Activated CD4-positive, alpha-beta T cell treated with anti-CD3 and anti-CD28 coated beads, Interleukin-2, amount 10 ng/mL, durations not matched to agents 24 days and 14 days (primary cell): Measurements from ENCODE around the gene DNAL1. TPM values are rescaled to one million over a fixed set of nuclear protein-coding genes. Genes with fewer than 3 reads are reported as not detected.

Experiments
- DNase-seq: peaks from one replicate; pipeline ENCODE4 v3.0.0; 2022
- H3K27ac Mint-ChIP-seq: one replicate; pipeline ENCODE4 v1.8.0; 2022; ENCODE audit warnings: mild to moderate bottlenecking, mixed read lengths
- H3K27me3 Mint-ChIP-seq: one replicate; pipeline ENCODE4 v1.8.0; 2022; ENCODE audit warnings: mixed read lengths
- H3K36me3 Mint-ChIP-seq: one replicate; pipeline ENCODE4 v1.8.0; 2022; ENCODE audit warnings: low read depth, mild to moderate bottlenecking, mixed read lengths
- H3K4me1 Mint-ChIP-seq: one replicate; pipeline ENCODE4 v1.8.0; 2021; ENCODE audit warnings: mixed read lengths
- H3K4me3 Mint-ChIP-seq: one replicate; pipeline ENCODE4 v1.8.0; 2022; ENCODE audit warnings: mild to moderate bottlenecking, moderate library complexity, mixed read lengths
- H3K9me3 Mint-ChIP-seq: one replicate; pipeline ENCODE4 v1.8.0; 2021; ENCODE audit warnings: mixed read lengths
- intact Hi-C: fragments of 100-400 bp; cut with micrococcal nuclease; formaldehyde crosslinking; loops from one replicate; pipeline ENCODE4 v1.15.1; 2023
- total RNA-seq: library from RNA; stranded (reverse); gene quantifications from 2 replicates; pipeline ENCODE4 v1.2.3, GENCODE V29; 2022

DNAL1 gene, protein sequence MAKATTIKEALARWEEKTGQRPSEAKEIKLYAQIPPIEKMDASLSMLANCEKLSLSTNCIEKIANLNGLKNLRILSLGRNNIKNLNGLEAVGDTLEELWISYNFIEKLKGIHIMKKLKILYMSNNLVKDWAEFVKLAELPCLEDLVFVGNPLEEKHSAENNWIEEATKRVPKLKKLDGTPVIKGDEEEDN
- 6.6 and 6.8 TPM in 2 replicates for total RNA-seq

DNA sequence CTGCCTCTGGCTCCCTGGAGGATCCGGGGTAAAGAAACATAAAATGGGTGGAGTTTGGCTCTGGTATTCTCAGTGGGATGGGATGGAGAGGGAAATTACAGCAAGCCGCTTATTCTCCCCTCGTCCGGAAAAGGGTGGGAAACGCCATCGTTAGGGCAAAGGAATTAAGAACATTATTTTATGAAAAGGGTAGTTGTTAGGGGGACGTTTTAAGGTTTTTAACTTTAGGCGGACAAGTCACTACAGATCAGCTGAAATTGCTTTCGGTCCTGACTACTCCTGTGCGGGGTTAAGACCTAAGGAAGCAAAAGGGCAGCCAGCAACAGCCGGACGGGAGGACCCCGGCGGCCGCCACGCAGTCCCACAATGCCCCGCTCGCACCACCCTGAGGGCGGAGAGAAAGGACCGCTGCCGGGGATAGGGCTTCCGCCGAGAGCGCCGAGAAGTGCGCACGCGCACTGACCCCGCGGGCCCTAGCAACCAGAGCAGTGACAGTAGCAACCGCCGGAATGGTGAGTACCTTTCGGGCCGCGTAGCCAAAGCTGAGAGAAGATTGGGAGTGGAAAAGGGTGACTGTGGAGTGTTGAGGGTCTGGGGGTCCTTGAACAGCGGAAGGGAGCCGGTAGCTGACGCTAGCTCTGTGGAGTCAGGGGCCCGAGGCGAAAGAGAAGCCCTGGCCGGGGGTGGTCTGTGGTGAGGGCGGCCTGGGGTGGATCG is at the start of gene DNAL1:
Gene DNAL1, plus strand, starts transcription at position 456 of the 717 bp plus-strand sequence. Its CDS starts 54 bp downstream, at position 510.
- Mint-ChIP-seq H3K36me3 (no peaks in the 10 kb centered on the region), H3K9me3 (no peaks in the 10 kb centered on the region), H3K4me1 (peaks cover 12% of the 10 kb centered on the region), H3K27me3 (no peaks in the 10 kb centered on the region), H3K4me3 (peak within 1 kb of the TSS; percentile 87), H3K27ac (peak within 1 kb of the TSS; percentile 71)
- DNase-seq: peak; percentile 98
- intact Hi-C loops: loop anchor here (2.0 kb wide), 1 partner anchor 68 kb away; no protein-coding TSS in a partner anchor

DNA sequence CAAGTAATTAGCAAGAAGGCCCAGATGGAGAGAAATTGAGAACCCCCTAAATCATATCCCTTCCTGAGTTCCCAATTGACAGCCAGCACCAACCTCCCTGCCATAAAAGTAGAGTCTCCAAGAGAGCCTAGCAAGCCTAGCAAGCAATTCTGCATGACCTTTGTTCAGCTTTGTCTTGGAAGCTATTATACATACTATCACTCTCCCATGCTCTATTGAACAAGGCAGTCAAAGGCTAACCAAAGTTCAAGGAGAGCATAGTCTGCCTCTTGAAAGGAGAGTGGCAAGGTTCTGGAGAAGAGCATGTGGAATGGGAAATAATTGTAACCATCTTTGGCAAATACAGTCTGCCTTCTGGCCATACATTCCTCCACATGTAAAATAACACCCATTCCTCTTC is 45.3 kb upstream of the DNAL1 start:
- H3K27ac Mint-ChIP-seq: no peak overlapping the region
- no peaks in the 10 kb centered on the region for H3K9me3 Mint-ChIP-seq
- no peaks in the 10 kb centered on the region for H3K4me1 Mint-ChIP-seq
- H3K36me3 Mint-ChIP-seq: no peaks in the 10 kb centered on the region
- no peak for DNase-seq
- no peak overlapping the region for H3K4me3 Mint-ChIP-seq
- peaks cover 7% of the 10 kb centered on the region for H3K27me3 Mint-ChIP-seq
- intact Hi-C loops: no loop called here

DNA sequence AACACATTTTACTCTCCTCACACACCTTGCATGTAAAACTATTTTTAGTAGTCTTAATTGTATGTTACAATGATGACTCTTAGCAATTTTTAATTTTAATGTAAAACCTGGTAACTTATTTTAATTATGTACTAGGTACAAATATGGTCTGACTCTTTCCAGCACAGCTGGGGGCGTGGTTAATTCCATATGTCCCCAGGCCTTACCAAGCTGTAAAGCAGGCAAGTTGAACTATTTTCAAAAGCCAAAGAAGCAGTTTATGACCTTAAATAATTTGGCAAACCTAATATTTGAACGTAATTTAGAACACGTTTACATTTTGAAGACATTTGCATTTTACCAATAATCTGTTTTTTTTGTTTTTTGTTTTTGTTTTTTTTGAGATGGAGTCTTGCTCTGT is 41.8 kb upstream of the DNAL1 start:
- Mint-ChIP-seq H3K36me3 (no peaks in the 10 kb centered on the region), H3K4me3 (no peak overlapping the region), H3K27me3 (peaks cover 12% of the 10 kb centered on the region), H3K9me3 (no peaks in the 10 kb centered on the region), H3K4me1 (no peaks in the 10 kb centered on the region), H3K27ac (no peak overlapping the region)
- no peak for DNase-seq
- intact Hi-C loops: no loop called here

DNA sequence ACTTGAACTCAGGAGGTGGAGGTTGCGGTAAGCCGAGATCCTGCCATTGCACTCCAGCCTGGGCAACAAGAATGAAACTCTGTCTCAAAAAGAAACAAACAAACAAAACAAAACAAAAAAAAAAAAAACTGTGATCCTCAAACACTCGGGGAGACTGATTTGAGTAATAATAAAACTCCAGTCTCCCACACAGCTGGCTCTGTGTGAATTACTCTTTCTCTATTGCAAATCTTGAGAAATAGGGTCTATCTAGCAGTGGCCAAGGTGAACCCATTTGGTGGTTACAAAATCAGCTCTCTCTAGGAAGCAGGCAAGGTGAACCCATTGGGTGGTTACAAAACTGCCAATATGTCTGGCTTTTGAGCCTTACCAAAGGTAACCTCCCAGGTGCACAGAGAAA is 38.5 kb upstream of the DNAL1 start:
- Mint-ChIP-seq H3K36me3 (no peaks in the 10 kb centered on the region), H3K27me3 (peaks cover 13% of the 10 kb centered on the region), H3K4me3 (no peak overlapping the region), H3K27ac (no peak overlapping the region), H3K4me1 (peaks cover 3% of the 10 kb centered on the region), H3K9me3 (peaks cover 3% of the 10 kb centered on the region)
- intact Hi-C loops: no loop called here
- no peak for DNase-seq

DNA sequence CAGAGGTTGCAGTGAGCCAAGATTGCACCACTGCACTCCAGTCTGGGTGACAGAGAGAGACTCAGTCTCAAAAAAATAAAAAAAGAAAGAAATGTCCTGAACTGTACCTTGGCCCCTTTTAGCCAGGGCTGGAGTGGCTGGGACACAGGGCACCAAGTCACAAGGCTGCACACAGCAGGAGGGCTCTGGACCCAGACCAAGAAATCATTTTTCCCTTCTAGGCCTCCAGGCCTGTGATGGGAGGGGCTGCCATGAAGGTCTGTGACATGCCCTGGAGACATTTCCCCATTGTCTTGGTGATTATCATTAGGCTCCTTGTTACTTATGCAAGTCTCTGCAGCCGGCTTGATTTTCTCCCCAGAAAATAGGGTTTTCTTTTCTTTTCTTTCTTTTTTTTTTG is 37.5 kb upstream of the DNAL1 start:
- DNase-seq: no peak
- Mint-ChIP-seq H3K36me3 (no peaks in the 10 kb centered on the region), H3K4me1 (peaks cover 6% of the 10 kb centered on the region), H3K4me3 (no peak overlapping the region), H3K27ac (no peak overlapping the region), H3K27me3 (peaks cover 13% of the 10 kb centered on the region), H3K9me3 (peaks cover 3% of the 10 kb centered on the region)
- intact Hi-C loops: no loop called here

DNA sequence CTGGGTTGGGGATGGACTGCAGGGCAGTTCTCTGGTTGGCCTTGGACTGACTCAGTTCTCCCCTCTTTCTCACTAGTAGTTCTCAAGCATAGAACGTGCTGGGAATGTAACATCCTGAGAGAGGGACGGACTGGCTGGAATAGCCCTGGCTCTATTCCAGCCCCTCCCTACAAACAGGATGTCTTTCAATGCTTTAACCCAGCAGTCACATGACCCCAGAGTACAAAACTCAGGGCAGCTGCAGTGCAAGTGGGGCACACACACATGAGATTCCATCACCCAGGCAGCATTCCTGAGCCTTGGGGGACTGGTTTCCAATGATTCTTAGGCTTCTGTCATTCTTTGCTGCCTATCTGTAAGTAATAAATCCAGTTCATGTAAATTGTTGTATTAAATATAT is 34.1 kb upstream of the DNAL1 start:
- intact Hi-C loops: loop anchor here (10.0 kb wide), 1 partner anchor 46 kb away; the partner anchor contains the start of gene ACOT2
- no peak overlapping the region for H3K27ac Mint-ChIP-seq
- DNase-seq: no peak
- peaks cover 8% of the 10 kb centered on the region for H3K27me3 Mint-ChIP-seq
- peaks cover 8% of the 10 kb centered on the region for H3K4me1 Mint-ChIP-seq
- peaks cover 3% of the 10 kb centered on the region for H3K9me3 Mint-ChIP-seq
- H3K36me3 Mint-ChIP-seq: no peaks in the 10 kb centered on the region
- no peak overlapping the region for H3K4me3 Mint-ChIP-seq

DNA sequence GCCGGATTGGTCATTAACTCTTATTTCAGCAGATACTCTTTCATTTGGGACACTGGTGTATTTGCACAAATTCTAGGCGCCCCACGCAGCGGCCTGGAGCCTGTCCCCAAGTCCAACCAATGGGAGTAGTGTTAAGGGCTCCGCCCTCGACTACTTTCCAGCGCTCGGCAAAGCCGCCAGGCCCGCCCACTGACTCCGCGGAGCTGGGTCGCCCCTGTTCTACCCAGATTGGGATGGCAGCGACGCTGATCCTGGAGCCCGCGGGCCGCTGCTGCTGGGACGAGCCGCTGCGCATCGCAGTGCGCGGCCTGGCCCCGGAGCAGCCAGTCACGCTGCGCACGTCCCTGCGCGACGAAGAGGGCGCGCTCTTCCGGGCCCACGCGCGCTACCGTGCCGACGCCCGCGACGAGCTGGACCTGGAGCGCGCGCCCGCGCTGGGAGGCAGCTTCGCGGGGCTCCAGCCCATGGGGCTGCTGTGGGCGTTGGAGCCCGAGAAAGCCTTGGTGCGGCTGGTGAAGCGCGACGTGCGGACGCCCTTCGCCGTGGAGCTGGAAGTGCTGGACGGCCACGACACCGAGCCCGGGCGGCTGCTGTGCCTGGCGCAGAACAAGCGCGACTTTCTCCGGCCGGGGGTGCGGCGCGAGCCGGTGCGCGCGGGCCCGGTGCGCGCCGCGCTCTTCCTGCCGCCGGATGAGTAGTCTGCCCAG is 32.3 kb upstream of the DNAL1 start, which contains the start of gene ACOT6:
Gene ACOT6, plus strand, starts transcription at position 179 of the 707 bp plus-strand sequence. Its CDS starts 55 bp downstream, at position 234.
- Mint-ChIP-seq H3K36me3 (no peaks in the 10 kb centered on the region), H3K27ac (peak within 1 kb of the TSS; percentile 51), H3K4me1 (peaks cover 8% of the 10 kb centered on the region), H3K27me3 (peaks cover 8% of the 10 kb centered on the region), H3K9me3 (peaks cover 3% of the 10 kb centered on the region), H3K4me3 (peak within 1 kb of the TSS; percentile 81)
- DNase-seq: peak; percentile 90
- intact Hi-C loops: loop anchor here (10.0 kb wide), 1 partner anchor 48 kb away; the partner anchor contains the start of gene ACOT2

DNA sequence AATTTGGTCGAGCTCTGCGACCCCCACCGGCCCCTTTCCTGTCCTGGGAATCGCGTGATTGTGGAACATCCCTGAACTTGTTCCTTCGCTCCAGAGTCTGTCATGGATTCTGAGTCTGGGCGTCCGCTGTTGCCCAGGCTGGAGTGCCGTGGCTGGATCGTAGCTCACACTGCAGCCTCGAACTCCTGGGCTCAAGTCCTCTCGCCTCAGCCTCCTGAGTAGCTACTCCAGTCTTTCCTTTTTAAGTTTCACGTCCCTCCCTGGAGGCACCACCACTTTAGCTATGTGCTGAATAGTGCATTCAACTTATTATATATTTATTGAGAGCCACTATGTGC is 31.8 kb upstream of the DNAL1 start:
- intact Hi-C loops: loop anchor here (10.0 kb wide), 1 partner anchor 48 kb away; the partner anchor contains the start of gene ACOT2
- Mint-ChIP-seq H3K27ac (no peak overlapping the region), H3K9me3 (peaks cover 3% of the 10 kb centered on the region), H3K4me1 (peaks cover 8% of the 10 kb centered on the region), H3K4me3 (peak overlapping the region; percentile 81), H3K36me3 (no peaks in the 10 kb centered on the region), H3K27me3 (peaks cover 8% of the 10 kb centered on the region)
- no peak for DNase-seq

DNA sequence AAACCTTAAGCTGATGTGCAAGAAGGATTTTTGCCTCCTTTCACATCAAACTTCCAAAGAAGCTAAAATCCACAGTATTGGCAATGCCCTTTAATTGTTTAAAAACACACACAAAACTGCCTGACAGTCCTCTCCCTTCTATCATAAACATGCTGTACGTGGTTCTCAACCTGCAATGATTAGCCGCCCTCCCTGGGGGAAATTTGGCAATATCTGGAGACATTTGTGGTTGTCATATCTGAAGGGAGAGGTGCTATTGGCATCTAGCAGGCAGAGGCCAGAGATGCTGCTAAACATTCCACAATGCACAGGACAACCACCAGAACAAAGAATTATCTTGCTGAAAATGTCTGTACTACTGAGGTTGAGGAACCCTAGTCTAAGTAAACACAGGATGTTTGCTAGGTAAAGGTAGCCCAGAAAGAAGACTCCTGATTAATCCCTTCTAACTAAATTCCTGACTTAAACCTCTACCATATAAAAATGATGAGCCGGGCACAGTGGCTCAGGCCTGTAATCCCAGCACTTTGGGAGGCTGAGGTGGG is 31.3 kb upstream of the DNAL1 start:
- H3K27me3 Mint-ChIP-seq: peaks cover 5% of the 10 kb centered on the region
- no peak for DNase-seq
- intact Hi-C loops: loop anchor here (10.0 kb wide), 1 partner anchor 49 kb away; the partner anchor contains the start of gene ACOT2
- no peaks in the 10 kb centered on the region for H3K36me3 Mint-ChIP-seq
- H3K9me3 Mint-ChIP-seq: peaks cover 3% of the 10 kb centered on the region
- no peak overlapping the region for H3K27ac Mint-ChIP-seq
- H3K4me1 Mint-ChIP-seq: peaks cover 8% of the 10 kb centered on the region
- peak overlapping the region; percentile 81 for H3K4me3 Mint-ChIP-seq

DNA sequence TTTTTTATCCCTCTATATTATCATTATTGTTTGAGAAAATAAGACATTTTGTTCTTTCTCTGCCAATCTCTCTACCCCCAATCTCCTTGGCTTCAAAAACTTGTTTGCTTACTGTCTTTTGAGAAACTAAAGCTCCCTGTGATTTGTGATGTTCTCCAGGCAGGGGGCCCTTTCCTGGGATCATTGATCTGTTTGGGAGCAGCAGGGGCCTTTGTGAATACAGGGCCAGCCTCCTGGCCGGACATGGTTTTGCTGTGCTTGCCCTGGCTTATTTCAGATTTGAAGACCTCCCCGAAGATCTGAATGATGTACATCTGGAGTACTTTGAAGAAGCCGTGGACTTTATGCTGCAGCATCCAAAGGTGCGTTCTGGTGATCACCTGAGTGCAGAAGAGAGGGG is 28.0 kb upstream of the DNAL1 start:
- intact Hi-C loops: loop anchor here (10.0 kb wide), 1 partner anchor 52 kb away; the partner anchor contains the start of gene ACOT2
- peaks cover 10% of the 10 kb centered on the region for H3K27me3 Mint-ChIP-seq
- no peak overlapping the region for H3K27ac Mint-ChIP-seq
- no peaks in the 10 kb centered on the region for H3K9me3 Mint-ChIP-seq
- no peak for DNase-seq
- H3K4me3 Mint-ChIP-seq: no peak overlapping the region
- no peaks in the 10 kb centered on the region for H3K36me3 Mint-ChIP-seq
- H3K4me1 Mint-ChIP-seq: peaks cover 4% of the 10 kb centered on the region

DNA sequence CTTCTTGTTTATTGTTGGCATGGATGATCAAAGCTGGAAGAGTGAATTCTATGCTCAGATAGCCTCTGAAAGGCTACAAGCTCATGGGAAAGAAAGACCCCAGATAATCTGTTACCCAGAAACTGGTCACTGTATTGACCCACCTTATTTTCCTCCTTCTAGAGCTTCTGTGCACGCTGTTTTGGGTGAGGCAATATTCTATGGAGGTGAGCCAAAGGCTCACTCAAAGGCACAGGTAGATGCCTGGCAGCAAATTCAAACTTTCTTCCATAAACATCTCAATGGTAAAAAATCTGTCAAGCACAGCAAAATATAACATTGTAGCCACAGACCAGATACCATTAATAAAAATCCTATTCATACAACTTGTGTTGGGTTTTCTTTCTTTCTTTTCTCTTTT is 25.3 kb upstream of the DNAL1 start:
- DNase-seq: no peak

DNA sequence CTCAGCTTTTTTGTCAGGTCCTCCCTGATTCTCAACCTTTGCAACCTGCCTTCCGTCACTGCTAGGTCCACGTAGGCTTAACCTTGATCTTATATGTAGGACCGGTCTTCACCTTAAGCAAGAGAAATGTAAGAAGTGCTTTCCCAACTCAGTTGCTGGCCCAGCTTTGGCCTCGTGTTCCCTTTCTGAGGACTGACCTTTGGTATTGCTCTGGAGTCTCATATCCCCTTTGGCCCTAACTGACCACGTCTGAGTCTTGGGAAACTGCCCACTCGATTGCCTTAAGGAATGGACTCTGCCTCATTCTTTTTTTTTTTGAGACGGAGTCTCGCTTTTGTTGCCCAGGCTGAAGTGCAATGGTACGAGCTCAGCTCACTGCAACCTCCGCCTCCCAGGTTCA is 24.5 kb upstream of the DNAL1 start:
- H3K27ac Mint-ChIP-seq: no peak overlapping the region
- no peaks in the 10 kb centered on the region for H3K4me1 Mint-ChIP-seq
- H3K9me3 Mint-ChIP-seq: no peaks in the 10 kb centered on the region
- H3K4me3 Mint-ChIP-seq: no peak overlapping the region
- no peak for DNase-seq
- H3K27me3 Mint-ChIP-seq: peaks cover 7% of the 10 kb centered on the region
- no peaks in the 10 kb centered on the region for H3K36me3 Mint-ChIP-seq
- intact Hi-C loops: no loop called here

More for the DNA sequence above, 25.3 kb upstream of the DNAL1 start:
- H3K27ac Mint-ChIP-seq: no peak overlapping the region
- no peak overlapping the region for H3K4me3 Mint-ChIP-seq
- H3K9me3 Mint-ChIP-seq: no peaks in the 10 kb centered on the region
- peaks cover 7% of the 10 kb centered on the region for H3K27me3 Mint-ChIP-seq
- H3K4me1 Mint-ChIP-seq: no peaks in the 10 kb centered on the region
- no peaks in the 10 kb centered on the region for H3K36me3 Mint-ChIP-seq
- intact Hi-C loops: loop anchor here (10.0 kb wide), 1 partner anchor 55 kb away; the partner anchor contains the start of gene ACOT2

DNA sequence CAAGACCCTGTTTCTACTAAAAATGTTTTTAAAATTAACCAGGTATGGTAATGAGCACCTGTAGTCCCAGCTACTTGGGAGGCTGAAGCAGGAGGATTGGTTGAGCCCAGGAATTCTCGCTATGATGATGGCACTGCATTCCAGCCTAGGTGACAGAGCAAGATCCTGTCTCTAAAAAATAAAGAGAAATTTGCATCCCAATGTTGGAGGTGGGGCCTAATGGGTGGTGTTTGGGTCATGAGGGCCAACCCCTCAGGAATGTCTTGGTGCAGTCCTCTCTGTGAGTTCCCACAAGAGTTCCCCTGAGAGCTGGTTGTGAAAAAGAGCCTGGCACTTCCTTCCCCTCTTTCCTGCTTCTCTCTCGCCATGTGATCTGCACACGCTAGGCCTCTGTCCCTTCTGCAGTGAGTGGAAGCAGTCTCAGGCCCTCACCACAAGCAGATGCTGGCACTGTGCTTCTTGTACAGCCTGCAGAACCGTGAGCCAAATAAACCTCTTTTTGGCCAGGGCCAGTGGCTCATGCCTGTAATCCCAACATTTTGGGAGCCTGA is 21.2 kb upstream of the DNAL1 start:
- H3K9me3 Mint-ChIP-seq: no peaks in the 10 kb centered on the region
- H3K4me1 Mint-ChIP-seq: no peaks in the 10 kb centered on the region
- no peak overlapping the region for H3K27ac Mint-ChIP-seq
- no peaks in the 10 kb centered on the region for H3K36me3 Mint-ChIP-seq
- H3K4me3 Mint-ChIP-seq: no peak overlapping the region
- intact Hi-C loops: no loop called here
- H3K27me3 Mint-ChIP-seq: peaks cover 7% of the 10 kb centered on the region
- DNase-seq: no peak
